ENCODE data around the gene USP20. TPM values are rescaled to one million over a fixed set of nuclear protein-coding genes. Genes with fewer than 3 reads are reported as not detected.

The USP20 gene
- total and polyA plus RNA-seq, 10 of the 15 experiments (the other 5 are each of a cell fraction or from before 2014, with no cell fraction given) = 0.66 to 23.3 (median 11.0) TPM

GRCh38 chr9:129885670-129886106, 50.4 kb downstream of the USP20 start (continued):
- TF ChIP-seq CTCF (IDR thresholded peaks at IDR 0.05 in 2 of 3, conservative IDR thresholded peaks at IDR 0.05 in 1 of 3; ENCODE audit: control insufficient read depth in 2 of 3, extremely low read depth in 1 of 3, insufficient read depth in 1 of 3, low read depth in 3 of 3, low read length in 3 of 3) (peak; percentile 85 to 97 (median 93); a peak in 5 of 6 replicates), BCL3 (IDR thresholded peaks at IDR 0.05; ENCODE audit: borderline replicate concordance, insufficient read depth, low read depth, low read length, poor library complexity, severe bottlenecking) (peak; percentile 98), KAT2A (conservative IDR thresholded peaks at IDR 0.05; ENCODE audit: control insufficient read depth, low read depth, low read length) (no peak)

GRCh38 chr9:129886226-129887174, 51.2 kb downstream of the USP20 start:
- H4K20me1 ChIP-seq (ENCODE audit: control insufficient read depth, insufficient read depth) = no peaks in the 10 kb centered on the region; the same call in 1 of the 2 replicates
- H3K4me2 ChIP-seq (ENCODE audit: control insufficient read depth, insufficient read depth) = peak overlapping the region; percentile 100
- peaks cover 46% of the 10 kb centered on the region for H3K79me2 ChIP-seq (ENCODE audit: control insufficient read depth, insufficient read depth, low read length)
- in situ Hi-C loops (cut with MboI) = loop anchor here (5.0 kb wide), 2 partner anchors 106 to 156 kb away; partner anchors contain the start of gene FNBP1
- H3K9me3 ChIP-seq (replicated peaks; ENCODE audit: control insufficient read depth, insufficient read depth, low read length) = no peaks in the 10 kb centered on the region
- DNase-seq (ENCODE audit: low read depth, low spot score) (peak; percentile 37), ATAC-seq (peak; percentile 4), FAIRE-seq (peak; percentile 76)
- H3K9ac ChIP-seq (ENCODE audit: control insufficient read depth, insufficient read depth, low read length) = peak overlapping the region; percentile 90
- H3K36me3 ChIP-seq (ENCODE audit: control insufficient read depth in 2 of 2, insufficient read depth in 2 of 2, low read length in 1 of 2) = peaks cover 10 to 14% of the 10 kb centered on the region in 2 experiments
- ChIA-PET CTCF (interaction anchor here (0.6 to 2.8 kb wide), 25 partner anchors 9 to 1672 kb away, joined by 3 to 19 read pairs (median 3); no protein-coding TSS in a partner anchor), POLR2A (interaction anchor here (0.6 to 5.2 kb wide), 22 partner anchors 9 to 454 kb away, joined by 3 to 79 read pairs (median 5); partner anchors contain the start of gene GPR107), SMC1A (ENCODE audit: uncharacterized antibody, unreplicated experiment) (interaction anchor here (0.8 to 3.5 kb wide), 20 partner anchors 11 to 242 kb away, joined by 3 to 42 read pairs (median 4); partner anchors contain the start of gene GPR107), RAD21 (ENCODE audit: unreplicated experiment) (interaction anchor here (0.7 to 5.4 kb wide), 19 partner anchors 15 to 796 kb away, joined by 3 to 89 read pairs (median 5); partner anchors contain the start of gene C9orf78)
- intact Hi-C loops (cut with micrococcal nuclease; ENCODE audit: unreplicated experiment) = loop anchor here (1.0 to 5.0 kb wide), 3 partner anchors 46 to 211 kb away; no protein-coding TSS in a partner anchor
- peak overlapping the region; percentile 96 for H3K27ac ChIP-seq (ENCODE audit: control insufficient read depth, insufficient read depth)
- WGBS (ENCODE audit: insufficient coverage, insufficient replicate concordance, low lambda C conversion rate, missing lambda C conversion rate) = under 1% methylated on average over 20 of the region's 20 CpGs
- H2AFZ ChIP-seq (ENCODE audit: control insufficient read depth, low read depth, low read length) = no peak overlapping the region
- BruUV-seq (replicated peaks) = no TSS peak
- no peaks in the 10 kb centered on the region for H3K27me3 ChIP-seq (replicated peaks in 1 of 2; ENCODE audit: control insufficient read depth in 2 of 2, insufficient read depth in 2 of 2, low read length in 1 of 2)
- H3K4me1 ChIP-seq (ENCODE audit: control insufficient read depth, insufficient read depth, low read length) = peaks cover 71% of the 10 kb centered on the region
- peak overlapping the region; percentile 74 for H3K4me3 ChIP-seq
- TF ChIP-seq PAX8 (IDR thresholded peaks at IDR 0.05) = no peak
- TF ChIP-seq IRF4 (IDR thresholded peaks at IDR 0.05; ENCODE audit: low read depth, low read length) = 0 out of 2 replicates have a peak, but pooled peaks have one; percentile 17
- TF ChIP-seq HSF1 (IDR thresholded peaks at IDR 0.05; ENCODE audit: low read depth, low read length) = no peak
- TF ChIP-seq PAX5 (IDR thresholded peaks at IDR 0.05; ENCODE audit: borderline replicate concordance, low read depth, low read length) = peak; percentile 70; the same call in 1 of the 2 replicates
- no peak for TF ChIP-seq IKZF2 (IDR thresholded peaks at IDR 0.05)
- TF ChIP-seq POU2F2 (IDR thresholded peaks at IDR 0.05; ENCODE audit: borderline replicate concordance, low read depth, low read length) = peak; percentile 81; the same call in 2 of the 3 replicates
- no peak for TF ChIP-seq SKIL (IDR thresholded peaks at IDR 0.05; ENCODE audit: low read depth, poor library complexity, severe bottlenecking)
- TF ChIP-seq TCF7 (IDR thresholded peaks at IDR 0.05; ENCODE audit: borderline replicate concordance) = no peak
